GM21390 (cell line): Measurements from ENCODE around the gene PRSS1.
"Not testable (repeated sequence)": the region's sequence is repeated elsewhere in the genome, so short reads cannot be mapped to it uniquely, and the experiment has no call there.

Experiments used
- ATAC-seq: cut with Tn5 transposase; IDR thresholded peaks from one replicate; pipeline ENCODE4 v1.9.1; 2021; ENCODE audit not compliant: unreplicated experiment

Gene PRSS1

DNA sequence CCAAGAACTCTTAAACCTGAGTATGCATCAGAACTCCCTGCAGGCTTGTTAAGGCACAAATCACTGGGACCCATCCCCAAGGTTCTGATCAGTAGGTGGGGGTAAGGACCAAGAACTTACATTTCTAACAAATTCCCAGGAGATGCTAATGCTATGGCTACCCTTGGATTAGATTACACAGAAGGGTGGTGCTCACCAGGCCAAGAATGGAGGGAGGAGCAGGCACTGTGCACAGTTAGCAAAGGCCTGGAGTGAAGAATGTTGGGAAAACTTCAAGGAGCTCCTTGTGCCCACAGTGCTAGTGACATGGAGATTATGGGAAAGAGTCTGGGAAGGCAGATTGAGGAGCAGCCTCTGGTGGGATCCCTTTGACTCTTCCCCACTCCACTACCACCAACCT lies 23.4 kb downstream of the PRSS1 start:
- ATAC-seq, result no peak

DNA sequence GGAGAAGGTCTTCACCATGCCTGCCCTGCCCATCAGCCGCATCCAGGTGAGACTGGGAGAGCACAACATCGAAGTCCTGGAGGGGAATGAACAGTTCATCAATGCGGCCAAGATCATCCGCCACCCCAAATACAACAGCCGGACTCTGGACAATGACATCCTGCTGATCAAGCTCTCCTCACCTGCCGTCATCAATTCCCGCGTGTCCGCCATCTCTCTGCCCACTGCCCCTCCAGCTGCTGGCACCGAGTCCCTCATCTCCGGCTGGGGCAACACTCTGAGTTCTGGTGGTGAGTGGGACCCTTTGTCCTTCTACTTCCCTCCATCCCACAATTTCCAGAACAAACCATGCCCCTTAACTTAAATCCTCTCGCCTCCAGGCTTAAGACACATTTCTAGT lies 24.0 kb downstream of the PRSS1 start:
- no peak for ATAC-seq

DNA sequence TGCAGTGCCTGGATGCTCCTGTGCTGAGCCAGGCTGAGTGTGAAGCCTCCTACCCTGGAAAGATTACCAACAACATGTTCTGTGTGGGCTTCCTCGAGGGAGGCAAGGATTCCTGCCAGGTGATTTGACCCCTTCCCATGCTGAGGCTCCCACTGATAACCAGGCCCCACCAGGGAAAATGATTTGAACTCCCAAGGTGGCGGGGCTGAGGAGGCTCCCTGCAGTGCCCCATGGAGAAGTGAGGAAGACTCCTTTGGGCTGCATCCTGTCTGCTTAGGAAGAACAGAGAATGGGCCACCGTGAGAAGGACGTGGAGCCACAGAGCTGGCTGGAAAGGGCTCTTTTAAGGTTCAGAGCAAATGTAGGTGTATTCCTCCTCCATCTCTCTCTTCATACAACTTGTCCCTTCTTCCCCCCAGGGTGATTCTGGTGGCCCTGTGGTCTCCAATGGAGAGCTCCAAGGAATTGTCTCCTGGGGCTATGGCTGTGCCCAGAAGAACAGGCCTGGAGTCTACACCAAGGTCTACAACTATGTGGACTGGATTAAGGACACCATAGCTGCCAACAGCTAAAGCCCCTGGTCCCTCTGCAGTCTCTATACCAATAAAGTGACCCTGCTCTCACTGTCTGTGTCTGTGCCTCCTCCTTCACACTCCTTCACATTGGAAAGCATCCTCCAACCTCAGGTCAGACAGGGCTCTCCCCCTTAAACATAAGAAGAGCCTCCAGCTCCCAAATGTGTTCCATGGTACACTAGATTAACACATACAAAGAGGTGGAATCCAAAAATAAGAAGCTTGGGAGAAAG lies 24.9 kb downstream of the PRSS1 start:
- ATAC-seq, result no peak

DNA sequence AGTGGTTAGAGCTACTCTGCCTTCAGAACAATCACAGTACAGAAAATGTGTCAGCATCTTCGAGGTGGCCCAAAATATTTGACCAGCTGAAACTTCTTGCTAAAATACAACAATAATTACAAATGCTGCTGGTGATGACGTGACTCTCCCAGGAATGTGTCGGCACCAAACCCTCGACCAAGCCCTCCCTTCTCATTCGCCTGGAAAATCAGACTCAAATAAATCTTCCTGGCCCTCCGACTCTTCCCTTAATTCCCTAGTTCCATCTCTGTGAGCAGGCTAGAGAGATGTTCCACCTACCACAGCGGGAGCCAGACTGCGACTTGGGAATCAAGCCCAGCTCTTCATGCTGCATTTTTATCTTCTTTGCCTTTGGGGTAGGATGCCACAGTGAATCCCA lies 25.6 kb downstream of the PRSS1 start:
- ATAC-seq, result no peak

DNA sequence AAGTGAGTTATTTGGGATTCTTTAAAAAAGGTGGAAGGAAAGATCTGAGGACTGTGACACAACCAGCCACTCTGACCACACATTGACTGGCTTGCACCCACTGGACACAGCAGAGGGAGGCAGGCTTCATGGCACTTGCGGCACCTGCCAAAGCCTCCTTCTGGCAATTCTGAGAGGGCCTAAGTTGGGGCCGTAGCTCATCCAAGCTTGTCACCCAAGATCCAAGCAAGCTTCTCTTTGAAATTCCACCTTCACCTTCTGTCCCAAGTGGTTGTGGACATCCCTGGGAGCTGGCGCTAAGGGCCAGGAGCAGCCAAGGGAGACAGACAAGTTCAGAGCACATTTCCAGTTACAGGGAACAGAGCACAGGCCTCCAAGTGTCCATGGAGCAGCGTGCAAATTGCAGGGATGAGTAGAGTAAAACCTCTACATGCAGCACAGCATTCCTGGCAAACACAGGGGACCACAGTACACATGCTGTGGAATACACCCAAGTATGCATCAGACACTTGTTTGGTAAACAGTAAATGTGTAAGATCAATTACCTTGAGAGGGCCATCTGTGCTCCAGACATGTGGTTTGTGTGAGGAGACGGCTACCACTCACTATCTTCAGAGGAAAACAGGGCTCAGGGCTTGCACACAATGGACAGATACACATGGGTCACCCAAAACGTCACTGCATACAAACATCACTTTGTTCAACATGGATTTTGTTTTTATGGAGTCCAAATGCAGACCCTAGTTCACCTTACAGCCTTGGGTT lies 26.3 kb downstream of the PRSS1 start:
- not testable (repeated sequence) for ATAC-seq

DNA sequence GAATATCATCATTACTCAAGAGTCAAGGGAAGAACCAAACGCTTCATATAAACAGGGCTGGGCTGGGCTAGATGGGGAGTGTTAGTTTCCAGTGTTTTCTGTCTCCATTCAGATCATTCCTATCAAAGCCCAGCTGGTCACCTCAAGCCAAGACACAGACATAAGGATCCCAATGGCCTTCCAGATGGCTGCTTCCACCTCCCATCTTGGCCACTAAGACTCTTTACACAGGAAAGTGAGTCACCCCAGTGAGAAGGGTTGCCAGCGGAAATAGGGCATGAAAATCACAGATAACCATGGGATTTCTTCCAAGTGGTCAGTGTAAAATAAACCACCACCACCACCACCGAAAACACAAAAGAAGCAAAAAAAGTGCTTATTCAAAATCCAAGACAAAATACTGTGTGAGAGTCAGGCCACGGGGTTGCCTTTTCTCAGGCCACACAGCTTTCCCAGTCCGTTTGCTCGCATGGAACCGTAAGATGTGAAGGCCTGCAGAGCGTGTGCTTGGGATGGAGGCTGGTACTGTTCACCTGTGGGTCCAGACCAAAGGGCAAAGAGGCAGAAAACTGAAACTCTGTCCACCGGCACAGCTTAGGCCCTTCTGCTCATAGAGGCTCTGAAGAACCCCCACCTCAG lies 27.1 kb downstream of the PRSS1 start:
- ATAC-seq, result no peak

DNA sequence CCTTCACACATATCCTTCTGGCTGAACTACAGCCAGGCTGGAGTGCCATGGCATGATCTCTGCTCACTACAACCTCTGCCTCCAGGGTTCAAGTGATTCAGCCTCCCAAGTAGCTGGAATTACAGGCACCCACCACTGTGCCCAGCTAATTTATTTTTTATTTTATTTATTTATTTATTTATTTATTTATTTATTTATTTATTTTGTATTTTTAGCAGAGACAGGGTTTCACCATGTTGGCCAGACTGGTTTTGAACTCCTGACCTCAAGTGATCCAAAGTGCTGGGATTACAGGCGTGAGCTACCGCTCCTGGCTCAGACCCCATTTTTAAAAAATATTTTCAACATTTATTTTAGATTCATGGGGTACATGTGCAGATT lies 27.6 kb downstream of the PRSS1 start:
- not testable (repeated sequence) for ATAC-seq

DNA sequence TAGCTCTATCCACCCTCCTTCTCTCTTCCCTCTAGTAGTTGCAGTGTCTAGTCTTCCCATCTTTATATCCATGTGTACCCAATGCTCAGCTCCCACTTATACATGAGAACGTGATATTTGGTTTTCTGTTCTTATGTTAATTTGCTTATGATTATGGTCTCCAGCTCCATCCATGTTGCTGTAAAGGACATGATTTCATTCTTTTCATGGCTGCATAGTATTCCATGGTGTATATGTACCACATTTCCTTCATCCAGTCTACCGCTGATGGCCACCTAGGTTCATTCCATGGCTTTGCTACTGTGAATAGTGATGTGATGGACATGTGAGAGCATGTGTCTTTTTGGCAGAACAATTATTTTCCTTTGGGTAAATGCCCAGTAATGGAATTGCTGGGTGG lies 28.0 kb downstream of the PRSS1 start:
- no peak for ATAC-seq

DNA sequence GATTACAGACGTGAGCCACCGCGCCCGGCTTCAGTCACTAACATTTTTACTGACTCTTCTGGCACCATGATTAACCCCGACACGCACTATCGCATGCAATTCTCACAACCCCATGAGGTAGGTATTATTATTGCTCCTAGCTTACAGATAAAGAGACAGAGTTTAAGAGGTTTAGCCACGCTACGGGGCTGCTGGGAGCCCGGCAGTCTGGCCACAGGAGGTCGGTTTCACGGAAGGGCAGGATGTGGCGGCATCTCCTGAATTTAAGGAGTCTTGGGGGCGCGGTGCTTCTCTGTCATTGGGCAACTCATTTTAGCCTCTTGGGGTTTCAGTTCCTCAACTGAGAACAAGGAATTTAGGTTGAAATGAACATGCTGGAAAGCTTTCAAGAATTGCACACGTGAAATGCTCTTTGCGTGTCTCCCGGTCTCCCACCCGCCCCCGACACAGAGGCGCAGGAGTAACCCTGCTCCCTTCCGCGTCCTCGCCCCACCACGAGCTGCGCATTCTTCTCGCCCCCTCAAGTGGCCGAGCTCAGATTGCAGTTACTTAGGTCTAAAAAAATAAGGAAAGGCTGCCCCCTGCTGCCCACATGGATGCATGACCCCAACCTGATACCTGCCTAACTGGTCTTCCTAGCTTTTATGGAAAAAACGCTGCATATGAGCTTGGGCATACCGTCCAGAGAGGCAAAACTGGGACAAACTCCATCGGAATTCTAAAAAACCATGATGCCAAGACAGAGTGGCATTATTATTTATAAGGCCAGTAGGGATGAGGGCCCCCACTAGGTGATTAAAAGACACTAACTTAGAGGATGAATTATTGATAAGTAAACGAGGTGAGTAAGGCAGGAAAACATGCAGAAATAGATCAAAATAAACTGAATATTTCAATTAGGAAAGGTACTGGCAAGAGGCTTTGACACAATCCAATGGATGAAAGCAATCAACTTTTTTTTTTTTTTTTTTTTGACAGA lies 33.9 kb downstream of the PRSS1 start:
- peak; percentile 92 for ATAC-seq

DNA sequence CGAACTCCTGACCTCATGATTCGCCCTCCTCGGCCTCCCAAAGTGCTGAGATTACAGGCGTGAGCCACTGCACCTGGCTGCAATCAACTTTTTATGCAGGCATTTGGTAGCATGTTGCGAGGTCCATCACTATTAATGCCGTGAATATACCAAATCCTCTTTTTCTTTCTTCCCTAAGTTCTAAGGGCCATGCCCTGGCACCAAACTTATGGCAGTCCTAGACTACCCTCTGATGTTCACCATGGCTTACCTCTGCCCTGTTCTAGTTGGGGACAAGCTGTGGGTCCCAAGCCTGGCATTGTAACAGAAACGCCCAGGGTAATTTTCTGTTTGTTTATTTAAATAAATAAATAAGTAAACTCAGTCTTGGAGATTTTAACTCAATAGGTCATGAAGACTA lies 34.8 kb downstream of the PRSS1 start:
- ATAC-seq, result no peak

DNA sequence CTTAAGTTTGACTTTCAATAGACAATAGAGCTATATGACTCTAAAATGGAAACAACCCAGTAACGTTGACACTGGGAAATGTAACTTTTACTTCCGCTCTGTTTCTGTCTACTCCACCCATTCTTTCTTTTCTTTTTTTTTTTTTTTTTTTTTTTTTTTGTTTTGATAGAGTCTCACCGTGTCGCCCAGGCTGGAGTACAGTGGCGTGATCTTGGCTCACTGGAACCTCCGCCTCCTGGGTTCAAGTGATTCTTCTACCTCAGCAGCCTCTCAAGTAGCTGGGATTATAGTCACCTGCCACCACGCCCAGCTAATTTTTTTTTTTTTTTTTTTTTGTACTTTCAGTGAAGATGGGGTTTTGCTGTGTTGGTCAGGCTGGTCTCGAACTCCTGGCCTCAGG lies 35.4 kb downstream of the PRSS1 start:
- ATAC-seq, result no peak

DNA sequence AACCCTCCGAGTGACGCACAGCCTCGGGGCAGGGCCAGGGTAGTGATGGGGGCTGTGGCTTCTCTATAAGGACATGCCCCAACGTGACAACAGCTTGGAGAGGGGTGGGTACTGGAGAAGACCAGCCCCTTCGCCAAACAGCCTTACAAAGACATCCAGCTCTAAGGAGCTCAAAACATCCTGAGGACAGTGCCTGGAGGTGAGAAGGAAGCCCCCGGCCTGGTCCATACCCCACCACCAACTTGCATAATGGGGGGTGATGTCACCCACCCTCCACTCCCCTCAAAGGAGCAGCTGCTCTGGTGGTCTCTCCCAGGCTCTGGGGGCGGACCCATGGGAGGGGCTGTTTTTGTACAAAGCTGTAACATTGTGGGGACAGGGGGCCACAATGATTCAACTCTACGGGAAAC lies 36.6 kb downstream of the PRSS1 start:
- ATAC-seq, result no peak

DNA sequence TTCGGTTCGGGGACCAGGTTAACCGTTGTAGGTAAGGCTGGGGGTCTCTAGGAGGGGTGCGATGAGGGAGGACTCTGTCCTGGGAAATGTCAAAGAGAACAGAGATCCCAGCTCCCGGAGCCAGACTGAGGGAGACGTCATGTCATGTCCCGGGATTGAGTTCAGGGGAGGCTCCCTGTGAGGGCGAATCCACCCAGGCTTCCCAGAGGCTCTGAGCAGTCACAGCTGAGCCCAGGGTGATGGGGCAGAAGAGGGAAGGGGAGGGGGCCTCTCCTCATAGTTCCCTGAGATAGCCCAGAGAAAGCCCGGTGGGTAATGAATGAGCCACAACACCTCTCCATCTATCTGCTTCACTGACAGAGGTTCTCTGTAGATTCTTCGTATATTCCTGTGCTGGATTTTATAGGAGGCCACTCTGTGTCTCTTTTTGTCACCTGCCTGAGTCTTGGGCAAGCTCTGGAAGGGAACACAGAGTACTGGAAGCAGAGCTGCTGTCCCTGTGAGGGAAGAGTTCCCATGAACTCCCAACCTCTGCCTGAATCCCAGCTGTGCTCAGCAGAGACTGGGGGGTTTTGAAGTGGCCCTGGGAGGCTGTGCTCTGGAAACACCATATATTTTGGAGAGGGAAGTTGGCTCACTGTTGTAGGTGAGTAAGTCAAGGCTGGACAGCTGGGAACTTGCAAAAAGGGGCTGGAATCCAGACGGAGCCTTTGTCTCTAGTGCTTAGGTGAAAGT lies 37.9 kb downstream of the PRSS1 start:
- no peak for ATAC-seq

DNA sequence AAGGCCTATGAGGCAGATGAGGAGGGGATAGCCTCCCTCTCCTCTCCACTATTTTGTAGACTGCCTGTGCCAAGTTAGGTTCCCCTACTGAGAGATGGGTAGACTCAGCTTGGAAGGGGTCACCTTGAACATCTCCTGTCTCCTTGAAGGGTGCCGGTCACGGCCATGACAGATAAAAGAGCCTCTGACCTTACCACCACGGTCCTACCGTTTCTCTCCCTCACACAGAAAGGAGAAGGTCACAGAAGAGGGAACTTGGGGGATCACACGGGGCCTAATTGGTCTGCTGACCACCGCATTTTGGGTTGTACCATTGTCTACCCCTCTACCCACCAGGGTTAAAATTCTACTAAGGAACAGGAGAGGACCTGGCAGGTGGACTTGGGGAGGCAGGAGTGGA lies 38.5 kb downstream of the PRSS1 start:
- no peak for ATAC-seq

DNA sequence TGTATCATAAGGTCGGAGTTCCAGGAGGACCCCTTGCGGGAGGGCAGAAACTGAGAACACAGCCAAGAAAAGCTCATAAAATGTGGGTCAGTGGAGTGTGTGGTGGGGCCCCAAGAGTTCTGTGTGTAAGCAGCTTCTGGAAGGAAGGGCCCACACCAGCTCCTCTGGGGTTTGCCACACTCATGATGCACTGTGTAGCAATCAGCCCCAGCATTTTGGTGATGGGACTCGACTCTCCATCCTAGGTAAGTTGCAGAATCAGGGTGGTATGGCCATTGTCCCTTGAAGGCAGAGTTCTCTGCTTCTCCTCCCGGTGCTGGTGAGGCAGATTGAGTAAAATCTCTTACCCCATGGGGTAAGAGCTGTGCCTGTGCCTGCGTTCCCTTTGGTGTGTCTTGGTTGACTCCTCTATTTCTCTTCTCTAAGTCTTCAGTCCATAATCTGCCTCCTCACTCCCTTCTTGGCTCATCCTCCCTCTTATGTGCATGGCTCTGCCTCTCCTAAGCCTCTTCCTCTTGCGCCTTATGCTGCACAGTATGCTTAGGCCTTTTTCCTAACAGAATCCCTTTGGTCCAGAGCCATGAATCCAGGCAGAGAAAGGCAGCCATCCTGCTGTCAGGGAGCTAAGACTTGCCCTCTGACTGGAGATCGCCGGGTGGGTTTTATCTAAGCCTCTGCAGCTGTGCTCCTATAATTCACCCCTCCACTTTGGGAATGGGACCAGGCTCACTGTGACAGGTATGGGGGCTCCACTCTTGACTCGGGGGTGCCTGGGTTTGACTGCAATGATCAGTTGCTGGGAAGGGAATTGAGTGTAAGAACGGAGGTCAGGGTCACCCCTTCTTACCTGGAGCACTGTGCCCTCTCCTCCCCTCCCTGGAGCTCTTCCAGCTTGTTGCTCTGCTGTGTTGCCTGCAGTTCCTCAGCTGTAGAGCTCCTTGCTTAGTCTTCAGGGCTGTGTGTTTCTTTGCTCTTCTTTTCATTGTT lies 39.3 kb downstream of the PRSS1 start:
- no peak for ATAC-seq

DNA sequence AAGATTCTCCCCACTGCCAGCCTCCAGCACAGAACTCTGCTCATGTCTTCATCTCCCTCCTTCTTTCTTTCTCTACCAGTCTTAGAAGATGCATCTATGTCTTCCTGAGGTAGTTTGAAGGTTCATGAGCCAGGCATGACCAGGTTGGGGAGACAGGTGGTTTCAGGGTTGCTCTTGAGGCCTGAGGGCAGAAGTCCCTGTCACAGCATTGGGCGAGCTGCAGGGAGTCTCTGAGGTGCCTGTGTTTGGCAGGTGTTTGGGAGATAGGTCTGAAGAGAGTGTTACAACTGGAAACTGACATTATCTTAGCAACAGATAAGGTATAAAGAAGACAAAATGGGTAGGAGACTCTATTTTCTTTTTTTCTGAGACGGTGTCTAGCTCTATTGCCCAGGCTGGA lies 40.2 kb downstream of the PRSS1 start:
- ATAC-seq, result no peak

DNA sequence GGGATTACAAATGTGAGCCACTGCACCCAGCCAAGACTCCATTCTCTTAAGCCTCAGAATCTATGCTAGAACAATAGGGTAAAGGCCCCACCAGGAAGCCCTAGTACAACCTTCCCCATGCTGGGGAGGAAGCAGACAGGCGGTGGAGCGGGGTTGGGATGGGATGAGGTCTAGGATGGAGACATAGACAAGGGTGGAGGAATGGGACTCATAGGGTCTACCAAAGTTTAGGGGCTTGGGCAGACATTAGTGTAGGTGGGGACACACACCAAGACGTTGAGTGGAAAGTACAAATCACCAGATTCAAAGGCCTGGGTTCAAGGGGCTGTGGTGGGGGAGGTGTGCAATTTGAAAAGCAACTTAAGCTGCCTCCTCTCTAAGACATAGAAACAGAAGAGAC lies 40.8 kb downstream of the PRSS1 start:
- ATAC-seq, result no peak

DNA sequence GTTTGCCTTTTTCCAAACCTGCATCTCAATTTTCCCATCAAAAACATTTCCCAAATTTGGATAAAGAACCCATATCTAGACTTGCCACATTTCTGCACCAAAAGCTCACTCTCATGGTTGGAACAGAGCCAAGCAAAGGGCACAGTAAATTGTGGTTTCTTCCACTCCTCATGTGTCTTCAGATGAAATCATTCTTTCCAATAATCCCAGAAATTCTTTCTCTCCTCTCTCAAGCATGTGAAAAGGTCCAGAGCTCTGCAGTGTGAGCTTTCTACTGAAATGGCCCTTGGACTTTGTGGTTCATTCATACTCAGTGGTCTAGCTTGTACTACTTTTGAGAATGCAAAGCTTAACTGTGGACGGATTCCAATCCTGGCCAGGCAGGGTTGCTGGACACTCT lies 41.3 kb downstream of the PRSS1 start:
- ATAC-seq, result no peak

DNA sequence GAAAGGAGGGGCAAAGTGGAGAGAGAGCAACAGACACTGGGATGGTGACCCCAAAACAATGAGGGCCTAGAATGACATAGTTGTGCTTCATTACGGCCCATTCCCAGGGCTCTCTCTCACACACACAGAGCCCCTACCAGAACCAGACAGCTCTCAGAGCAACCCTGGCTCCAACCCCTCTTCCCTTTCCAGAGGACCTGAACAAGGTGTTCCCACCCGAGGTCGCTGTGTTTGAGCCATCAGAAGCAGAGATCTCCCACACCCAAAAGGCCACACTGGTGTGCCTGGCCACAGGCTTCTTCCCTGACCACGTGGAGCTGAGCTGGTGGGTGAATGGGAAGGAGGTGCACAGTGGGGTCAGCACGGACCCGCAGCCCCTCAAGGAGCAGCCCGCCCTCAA lies 42.2 kb downstream of the PRSS1 start:
- no peak for ATAC-seq
